K562 (cell line): ENCODE results near the gene POLR3A. TPM values are rescaled to one million over a fixed set of nuclear protein-coding genes. Genes with fewer than 3 reads are reported as not detected.

Experiments used
- HDAC3 ChIP-seq: fragments of 450-650 bp; IDR thresholded peaks from 2 replicates; pipeline ENCODE4 v1.6.1; 2018; ENCODE audit warnings: borderline replicate concordance, mild to moderate bottlenecking, moderate library complexity; ENCODE audit not compliant: partially characterized antibody
- MXI1 ChIP-seq: IDR thresholded peaks from 2 replicates; pipeline ENCODE4 v1.6.1; 2011; ENCODE audit warnings: low read depth, mild to moderate bottlenecking, improper control_type of control experiment, low read length
- PTRF ChIP-seq: fragments of 450-650 bp; IDR thresholded peaks from 2 replicates; pipeline ENCODE4 v1.6.1; 2016; ENCODE audit warnings: mild to moderate bottlenecking, missing genetic modification characterization, missing compliant biosample characterization
- RB1 ChIP-seq: fragments of 450-650 bp; IDR thresholded peaks from 2 replicates; pipeline ENCODE4 v1.6.1; 2017; ENCODE audit warnings: low read depth, mild to moderate bottlenecking
- SAP30 ChIP-seq: fragments of 200-600 bp; sonication (generic); IDR thresholded peaks from 2 replicates; pipeline ENCODE4 v1.6.1; 2012; ENCODE audit warnings: borderline replicate concordance, low read depth, mild to moderate bottlenecking, moderate library complexity, low read length, control low read depth, inconsistent platforms; ENCODE audit not compliant: insufficient read depth, poor library complexity, severe bottlenecking
- polyA plus RNA-seq, 8 experiments: library from polyadenylated mRNA; depleted of rRNA in 4 of 8; stranded (reverse) in 5 of 8; unstranded in 3 of 8; fragments of >200 nt; fragmentation: Nextera tagmentation in 2 of 8; fragmentation: Illumina TruSeq in 1 of 8; extraction: Ambion mirVana in 2 of 8; extraction: Trizol in 1 of 8; gene quantifications; 2 replicates each; pipeline versions ENCODE4 v1.2.1 to v1.2.3, GENCODE V29; 2011 to 2014; ENCODE audit warnings: inconsistent platforms in 1 of 8, missing spikeins in 1 of 8
- total RNA-seq, 7 experiments: library from RNA; depleted of rRNA in 6 of 7; stranded (reverse); fragments of >200 nt in 6 of 7; fragmentation: Illumina TruSeq in 2 of 7; extraction: Trizol in 2 of 7; gene quantifications; 2 replicates each; pipeline versions ENCODE4 v1.2.1 to v1.2.3, GENCODE V29; 2011 to 2021; ENCODE audit warnings: low replicate concordance in 1 of 7
- TF ChIP-seq, protein P1 (sequence below): IDR thresholded peaks from 3 replicates; pipeline ENCODE4 v1.6.1; 2011; ENCODE audit warnings: borderline replicate concordance, mild to moderate bottlenecking, moderate library complexity; ENCODE audit not compliant: insufficient read length; ENCODE audit errors: extremely low read depth
- TF ChIP-seq, protein P2 (sequence below): IDR thresholded peaks from 2 replicates; pipeline ENCODE4 v1.6.1; 2012; ENCODE audit warnings: low read depth, low read length, improper control_type of control experiment, borderline replicate concordance
- TF ChIP-seq, protein P3 (sequence below), 2 experiments: fragments of 450-650 bp in 1 of 2; sonication (generic) in 1 of 2; formaldehyde crosslinking in 1 of 2; IDR thresholded peaks; 2 replicates each; pipeline versions ENCODE4 v1.7.1 to v1.9.0; 2016 to 2022; ENCODE audit warnings: inconsistent platforms in 1 of 2, mild to moderate bottlenecking in 1 of 2, missing genetic modification reagents in 1 of 2

Gene POLR3A
- total and polyA plus RNA-seq, 9 of the 15 experiments (the other 6 are each of a cell fraction or from before 2014, with no cell fraction given) = 14.9 to 37.0 (median 26.7) TPM

DNA sequence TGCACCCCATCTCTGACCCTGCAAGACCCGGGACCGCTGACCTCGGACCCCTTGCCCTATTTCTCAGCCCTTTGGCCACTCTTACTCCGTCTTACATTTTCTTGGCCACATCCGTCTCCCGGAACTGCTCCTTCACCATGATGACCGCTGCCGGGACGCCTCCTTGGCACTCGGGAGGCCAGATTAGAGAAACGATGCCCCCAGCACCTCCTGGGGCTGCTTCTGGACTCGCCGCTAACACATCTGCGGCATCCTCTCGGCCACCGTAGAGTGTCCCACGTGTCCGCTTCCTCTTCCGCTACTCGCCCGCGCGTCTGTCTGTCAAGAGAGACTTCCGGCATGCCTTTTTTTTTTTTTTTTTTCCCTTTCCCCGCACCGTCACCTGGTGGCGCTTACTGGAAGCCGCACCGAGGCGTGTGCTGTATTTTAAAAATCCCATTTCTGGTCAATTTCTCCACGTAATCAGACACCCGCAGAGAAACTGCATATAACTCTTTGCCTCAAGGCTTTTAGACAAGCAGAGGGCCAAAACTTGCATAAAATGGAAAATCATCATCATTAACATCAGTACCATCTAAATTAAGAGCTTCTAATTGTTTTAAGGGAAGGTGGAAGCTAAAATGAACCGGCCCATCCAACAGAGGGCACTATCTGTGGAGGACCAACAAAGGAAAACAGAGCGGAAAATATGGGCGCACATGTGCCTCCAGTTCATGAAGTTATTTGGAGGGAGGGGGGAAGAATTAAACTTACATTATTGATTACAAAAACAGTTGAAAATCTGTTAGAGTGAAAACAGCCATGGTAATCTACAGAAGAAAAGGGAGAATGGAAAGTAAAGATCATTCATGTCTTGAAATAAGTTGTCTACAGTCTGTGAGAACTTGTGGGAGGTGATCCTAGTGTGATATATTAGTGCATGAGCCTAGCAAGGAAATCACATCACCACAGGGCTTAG is at the start of gene POLR3A (continued):
- TF ChIP-seq, protein P1, sequence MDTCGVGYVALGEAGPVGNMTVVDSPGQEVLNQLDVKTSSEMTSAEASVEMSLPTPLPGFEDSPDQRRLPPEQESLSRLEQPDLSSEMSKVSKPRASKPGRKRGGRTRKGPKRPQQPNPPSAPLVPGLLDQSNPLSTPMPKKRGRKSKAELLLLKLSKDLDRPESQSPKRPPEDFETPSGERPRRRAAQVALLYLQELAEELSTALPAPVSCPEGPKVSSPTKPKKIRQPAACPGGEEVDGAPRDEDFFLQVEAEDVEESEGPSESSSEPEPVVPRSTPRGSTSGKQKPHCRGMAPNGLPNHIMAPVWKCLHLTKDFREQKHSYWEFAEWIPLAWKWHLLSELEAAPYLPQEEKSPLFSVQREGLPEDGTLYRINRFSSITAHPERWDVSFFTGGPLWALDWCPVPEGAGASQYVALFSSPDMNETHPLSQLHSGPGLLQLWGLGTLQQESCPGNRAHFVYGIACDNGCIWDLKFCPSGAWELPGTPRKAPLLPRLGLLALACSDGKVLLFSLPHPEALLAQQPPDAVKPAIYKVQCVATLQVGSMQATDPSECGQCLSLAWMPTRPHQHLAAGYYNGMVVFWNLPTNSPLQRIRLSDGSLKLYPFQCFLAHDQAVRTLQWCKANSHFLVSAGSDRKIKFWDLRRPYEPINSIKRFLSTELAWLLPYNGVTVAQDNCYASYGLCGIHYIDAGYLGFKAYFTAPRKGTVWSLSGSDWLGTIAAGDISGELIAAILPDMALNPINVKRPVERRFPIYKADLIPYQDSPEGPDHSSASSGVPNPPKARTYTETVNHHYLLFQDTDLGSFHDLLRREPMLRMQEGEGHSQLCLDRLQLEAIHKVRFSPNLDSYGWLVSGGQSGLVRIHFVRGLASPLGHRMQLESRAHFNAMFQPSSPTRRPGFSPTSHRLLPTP = no peak
- TF ChIP-seq, protein P2, sequence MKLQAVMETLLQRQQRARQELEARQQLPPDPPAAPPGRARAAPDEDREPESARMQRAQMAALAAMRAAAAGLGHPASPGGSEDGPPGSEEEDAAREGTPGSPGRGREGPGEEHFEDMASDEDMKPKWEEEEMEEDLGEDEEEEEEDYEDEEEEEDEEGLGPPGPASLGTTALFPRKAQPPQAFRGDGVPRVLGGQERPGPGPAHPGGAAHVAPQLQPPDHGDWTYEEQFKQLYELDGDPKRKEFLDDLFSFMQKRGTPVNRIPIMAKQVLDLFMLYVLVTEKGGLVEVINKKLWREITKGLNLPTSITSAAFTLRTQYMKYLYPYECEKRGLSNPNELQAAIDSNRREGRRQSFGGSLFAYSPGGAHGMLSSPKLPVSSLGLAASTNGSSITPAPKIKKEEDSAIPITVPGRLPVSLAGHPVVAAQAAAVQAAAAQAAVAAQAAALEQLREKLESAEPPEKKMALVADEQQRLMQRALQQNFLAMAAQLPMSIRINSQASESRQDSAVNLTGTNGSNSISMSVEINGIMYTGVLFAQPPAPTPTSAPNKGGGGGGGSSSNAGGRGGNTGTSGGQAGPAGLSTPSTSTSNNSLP = peak; percentile 75
- no peak for TF ChIP-seq PTRF (tag)
- TF ChIP-seq HDAC3 = peak; percentile 53
- peak; percentile 57 for TF ChIP-seq RB1
- peak; percentile 91 for TF ChIP-seq SAP30
- TF ChIP-seq, protein P3, sequence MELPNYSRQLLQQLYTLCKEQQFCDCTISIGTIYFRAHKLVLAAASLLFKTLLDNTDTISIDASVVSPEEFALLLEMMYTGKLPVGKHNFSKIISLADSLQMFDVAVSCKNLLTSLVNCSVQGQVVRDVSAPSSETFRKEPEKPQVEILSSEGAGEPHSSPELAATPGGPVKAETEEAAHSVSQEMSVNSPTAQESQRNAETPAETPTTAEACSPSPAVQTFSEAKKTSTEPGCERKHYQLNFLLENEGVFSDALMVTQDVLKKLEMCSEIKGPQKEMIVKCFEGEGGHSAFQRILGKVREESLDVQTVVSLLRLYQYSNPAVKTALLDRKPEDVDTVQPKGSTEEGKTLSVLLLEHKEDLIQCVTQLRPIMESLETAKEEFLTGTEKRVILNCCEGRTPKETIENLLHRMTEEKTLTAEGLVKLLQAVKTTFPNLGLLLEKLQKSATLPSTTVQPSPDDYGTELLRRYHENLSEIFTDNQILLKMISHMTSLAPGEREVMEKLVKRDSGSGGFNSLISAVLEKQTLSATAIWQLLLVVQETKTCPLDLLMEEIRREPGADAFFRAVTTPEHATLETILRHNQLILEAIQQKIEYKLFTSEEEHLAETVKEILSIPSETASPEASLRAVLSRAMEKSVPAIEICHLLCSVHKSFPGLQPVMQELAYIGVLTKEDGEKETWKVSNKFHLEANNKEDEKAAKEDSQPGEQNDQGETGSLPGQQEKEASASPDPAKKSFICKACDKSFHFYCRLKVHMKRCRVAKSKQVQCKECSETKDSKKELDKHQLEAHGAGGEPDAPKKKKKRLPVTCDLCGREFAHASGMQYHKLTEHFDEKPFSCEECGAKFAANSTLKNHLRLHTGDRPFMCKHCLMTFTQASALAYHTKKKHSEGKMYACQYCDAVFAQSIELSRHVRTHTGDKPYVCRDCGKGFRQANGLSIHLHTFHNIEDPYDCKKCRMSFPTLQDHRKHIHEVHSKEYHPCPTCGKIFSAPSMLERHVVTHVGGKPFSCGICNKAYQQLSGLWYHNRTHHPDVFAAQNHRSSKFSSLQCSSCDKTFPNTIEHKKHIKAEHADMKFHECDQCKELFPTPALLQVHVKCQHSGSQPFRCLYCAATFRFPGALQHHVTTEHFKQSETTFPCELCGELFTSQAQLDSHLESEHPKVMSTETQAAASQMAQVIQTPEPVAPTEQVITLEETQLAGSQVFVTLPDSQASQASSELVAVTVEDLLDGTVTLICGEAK (IDR thresholded peaks at IDR 0.05) = peak; percentile 95
- TF ChIP-seq, protein P3 (CRISPR knock-in tag; IDR thresholded peaks at IDR 0.05) = no peak
- peak; percentile 84 for TF ChIP-seq MXI1
- TF ChIP-seq, all 486 proteins: peak for 210
